ENCODE results near the gene TSHZ3. TPM values are rescaled to one million over a fixed set of nuclear protein-coding genes. Genes with fewer than 3 reads are reported as not detected.

TSHZ3 gene
- total RNA-seq, 1 donor from 2014 or later, result 82.5 TPM

DNA sequence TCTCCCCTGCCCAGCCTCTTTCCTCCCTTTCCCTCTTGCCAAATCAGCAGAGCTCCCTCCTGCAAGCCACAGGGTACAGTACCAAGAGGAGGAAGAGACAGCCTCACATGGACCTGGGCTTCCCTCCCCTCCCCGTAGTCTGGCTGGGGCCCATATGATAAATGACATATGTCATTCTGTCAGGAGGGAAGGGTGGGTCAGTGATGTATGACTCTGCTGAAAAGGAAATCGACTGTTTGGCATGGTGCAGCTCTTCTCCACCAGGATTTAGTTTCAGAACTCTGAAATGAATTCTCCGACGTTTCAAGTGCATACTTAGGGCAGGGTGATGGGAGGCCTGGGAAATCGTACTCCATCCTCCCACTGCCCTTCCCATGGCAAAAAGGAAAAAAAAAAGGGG lies 9.8 kb downstream of the TSHZ3 start:
- Mint-ChIP-seq H3K4me1 (peaks cover 88% of the 10 kb centered on the region), H3K9me3 (no peaks in the 10 kb centered on the region), H3K4me3 (peak overlapping the region; percentile 30), H3K27me3 (ENCODE audit: low read depth) (peaks cover 6% of the 10 kb centered on the region), H3K27ac (peak overlapping the region; percentile 86), H3K36me3 (peaks cover 22% of the 10 kb centered on the region)
- no peak for DNase-seq (ENCODE audit: low spot score in 2 of 2, unreplicated experiment in 2 of 2)
- TF ChIP-seq, protein P1, sequence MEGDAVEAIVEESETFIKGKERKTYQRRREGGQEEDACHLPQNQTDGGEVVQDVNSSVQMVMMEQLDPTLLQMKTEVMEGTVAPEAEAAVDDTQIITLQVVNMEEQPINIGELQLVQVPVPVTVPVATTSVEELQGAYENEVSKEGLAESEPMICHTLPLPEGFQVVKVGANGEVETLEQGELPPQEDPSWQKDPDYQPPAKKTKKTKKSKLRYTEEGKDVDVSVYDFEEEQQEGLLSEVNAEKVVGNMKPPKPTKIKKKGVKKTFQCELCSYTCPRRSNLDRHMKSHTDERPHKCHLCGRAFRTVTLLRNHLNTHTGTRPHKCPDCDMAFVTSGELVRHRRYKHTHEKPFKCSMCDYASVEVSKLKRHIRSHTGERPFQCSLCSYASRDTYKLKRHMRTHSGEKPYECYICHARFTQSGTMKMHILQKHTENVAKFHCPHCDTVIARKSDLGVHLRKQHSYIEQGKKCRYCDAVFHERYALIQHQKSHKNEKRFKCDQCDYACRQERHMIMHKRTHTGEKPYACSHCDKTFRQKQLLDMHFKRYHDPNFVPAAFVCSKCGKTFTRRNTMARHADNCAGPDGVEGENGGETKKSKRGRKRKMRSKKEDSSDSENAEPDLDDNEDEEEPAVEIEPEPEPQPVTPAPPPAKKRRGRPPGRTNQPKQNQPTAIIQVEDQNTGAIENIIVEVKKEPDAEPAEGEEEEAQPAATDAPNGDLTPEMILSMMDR (IDR thresholded peaks at IDR 0.05; ENCODE audit: unreplicated experiment), result no peak

- no peaks in the 10 kb centered on the region for H3K9me3 Mint-ChIP-seq
- H3K4me1 Mint-ChIP-seq, result peaks cover 89% of the 10 kb centered on the region
- DNase-seq (ENCODE audit: low spot score in 2 of 2, unreplicated experiment in 2 of 2), result peak in 1 of 2 experiments; percentile 70
- peaks cover 22% of the 10 kb centered on the region for H3K36me3 Mint-ChIP-seq
- TF ChIP-seq, protein P1 (IDR thresholded peaks at IDR 0.05; ENCODE audit: unreplicated experiment), result peak; percentile 51
- H3K4me3 Mint-ChIP-seq, result peak overlapping the region; percentile 44
- peak overlapping the region; percentile 86 for H3K27ac Mint-ChIP-seq
- H3K27me3 Mint-ChIP-seq (ENCODE audit: low read depth), result peaks cover 7% of the 10 kb centered on the region
Measured at GRCh38 chr19:31338069-31338776, 11.0 kb downstream of the TSHZ3 start.

DNA sequence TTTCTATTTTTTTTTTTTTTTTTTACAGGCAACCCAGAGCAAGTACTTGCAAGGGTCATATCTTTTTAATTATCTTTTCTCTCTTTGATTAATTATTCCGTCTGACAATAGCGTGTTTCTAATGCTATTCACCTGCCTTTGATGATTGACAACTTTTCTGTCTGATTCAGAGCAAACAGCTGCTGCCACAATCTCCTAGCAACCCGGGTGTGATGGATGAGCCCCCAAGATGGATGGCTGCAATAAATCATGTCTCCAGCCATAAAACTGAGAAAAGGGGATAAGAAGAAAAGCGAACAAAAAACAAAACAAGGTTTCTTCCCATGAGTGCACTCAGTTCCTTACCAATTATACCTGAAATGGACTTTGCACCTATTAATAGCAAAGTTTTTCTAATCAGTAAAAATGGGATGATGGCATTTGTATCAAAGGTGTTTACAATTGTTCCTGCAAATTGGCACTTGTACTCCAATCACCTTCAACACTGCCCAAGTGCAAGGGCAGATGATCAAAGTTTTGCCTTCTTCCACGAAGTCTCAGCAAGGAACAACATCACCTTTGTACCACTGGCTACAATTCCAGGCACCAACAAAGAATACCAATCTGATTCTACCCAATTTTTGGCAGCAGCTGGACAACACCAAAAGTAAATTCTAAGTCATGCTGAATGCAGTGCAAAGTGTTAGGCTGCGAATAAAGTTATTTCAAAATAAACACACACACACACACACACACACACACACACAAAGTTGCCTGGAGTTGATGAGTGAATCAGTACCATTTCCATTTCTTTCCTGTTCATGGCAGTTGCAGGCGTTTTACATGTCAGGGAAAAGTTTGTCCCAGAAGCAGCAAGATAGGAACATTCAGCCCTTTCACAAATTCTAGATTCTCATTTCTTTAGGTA lies 12.0 kb downstream of the TSHZ3 start:
- DNase-seq (ENCODE audit: low spot score in 2 of 2, unreplicated experiment in 2 of 2), result no peak
- H3K4me1 Mint-ChIP-seq, result peaks cover 89% of the 10 kb centered on the region
- H3K27me3 Mint-ChIP-seq (ENCODE audit: low read depth), result peaks cover 2% of the 10 kb centered on the region
- H3K4me3 Mint-ChIP-seq, result peak overlapping the region; percentile 44
- peaks cover 18% of the 10 kb centered on the region for H3K36me3 Mint-ChIP-seq
- no peaks in the 10 kb centered on the region for H3K9me3 Mint-ChIP-seq
- peak overlapping the region; percentile 86 for H3K27ac Mint-ChIP-seq
- TF ChIP-seq, protein P1 (IDR thresholded peaks at IDR 0.05; ENCODE audit: unreplicated experiment), result no peak

DNA sequence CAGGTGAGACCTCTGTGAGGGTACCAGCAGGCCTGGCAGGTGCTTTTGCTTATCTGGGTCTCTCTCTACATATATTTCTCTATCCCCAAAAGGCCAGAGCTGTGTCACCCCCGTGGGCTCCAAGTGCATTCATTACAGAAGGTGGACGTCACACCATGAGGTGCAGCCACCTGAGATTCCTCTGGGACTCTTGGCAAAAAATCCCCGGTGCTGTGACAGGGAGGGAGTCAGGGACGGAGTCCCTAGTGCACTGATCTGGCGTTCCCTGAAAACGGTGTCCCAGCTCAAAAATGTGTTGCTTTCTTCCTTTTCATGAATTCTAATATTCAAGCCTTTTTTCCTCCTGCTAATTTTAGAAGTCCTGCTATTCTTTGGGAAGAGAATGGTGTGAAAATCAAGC lies 13.5 kb downstream of the TSHZ3 start:
- TF ChIP-seq, protein P1 (IDR thresholded peaks at IDR 0.05; ENCODE audit: unreplicated experiment), result no peak
- Mint-ChIP-seq H3K36me3 (peaks cover 18% of the 10 kb centered on the region), H3K27me3 (ENCODE audit: low read depth) (peaks cover 2% of the 10 kb centered on the region), H3K4me1 (peaks cover 92% of the 10 kb centered on the region), H3K9me3 (no peaks in the 10 kb centered on the region), H3K27ac (peak overlapping the region; percentile 51), H3K4me3 (no peak overlapping the region)
- DNase-seq (ENCODE audit: low spot score in 2 of 2, unreplicated experiment in 2 of 2), result no peak

GRCh38 chr19:31334849-31335624 lies 14.2 kb downstream of the TSHZ3 start:
- no peak overlapping the region for H3K4me3 Mint-ChIP-seq
- H3K4me1 Mint-ChIP-seq, result peaks cover 92% of the 10 kb centered on the region
- TF ChIP-seq, protein P1 (IDR thresholded peaks at IDR 0.05; ENCODE audit: unreplicated experiment), result no peak
- H3K9me3 Mint-ChIP-seq, result no peaks in the 10 kb centered on the region
- peaks cover 18% of the 10 kb centered on the region for H3K36me3 Mint-ChIP-seq
- no peak for DNase-seq (ENCODE audit: low spot score in 2 of 2, unreplicated experiment in 2 of 2)
- peak overlapping the region; percentile 51 for H3K27ac Mint-ChIP-seq
- peaks cover 2% of the 10 kb centered on the region for H3K27me3 Mint-ChIP-seq (ENCODE audit: low read depth)

All from mesothelial cell of epicardium (in vitro differentiated cells).